Measurements from ENCODE around the gene SLC19A2. TPM values are rescaled to one million over a fixed set of nuclear protein-coding genes. Genes with fewer than 3 reads are reported as not detected.

The SLC19A2 gene
- total RNA-seq, 1 experiment from 2014 or later, result 10.1 TPM

GRCh38 chr1:169494343-169494742 is 8.6 kb upstream of the SLC19A2 start:
- Histone ChIP-seq H3K9ac (ENCODE audit: low read length) (no peak overlapping the region), H3K4me2 (ENCODE audit: low read length) (no peak overlapping the region), H3K9me3 (ENCODE audit: control insufficient read depth in 1 of 2, insufficient read depth in 1 of 2, low read depth in 1 of 2, low read length in 2 of 2) (no peaks in the 10 kb centered on the region), H3K27ac (ENCODE audit: low read depth, low read length) (no peak overlapping the region), H3K79me2 (ENCODE audit: insufficient read depth, low read length) (no peaks in the 10 kb centered on the region), H3K27me3 (ENCODE audit: insufficient read depth, low read length) (no peaks in the 10 kb centered on the region), H2AFZ (ENCODE audit: low read depth, low read length, poor library complexity, severe bottlenecking) (no peak overlapping the region), H3K36me3 (ENCODE audit: control insufficient read depth in 1 of 2, insufficient read depth in 2 of 2, low read length in 2 of 2) (no peaks in the 10 kb centered on the region), H3K9me2 (ENCODE audit: insufficient read depth) (no peaks in the 10 kb centered on the region), H3K4me3 (replicated peaks in 1 of 2; ENCODE audit: low read depth in 1 of 2, low read length in 2 of 2) (no peak overlapping the region), H4K20me1 (ENCODE audit: insufficient read depth) (no peaks in the 10 kb centered on the region), H3K4me1 (ENCODE audit: control insufficient read depth in 1 of 2, insufficient read depth in 2 of 2, low read length in 2 of 2) (no peaks in the 10 kb centered on the region)
- BruUV-seq (replicated peaks), result no TSS peak
- ATAC-seq (no peak), DNase-seq (ENCODE audit: low read depth, low spot score) (no peak)
- intact Hi-C loops (cut with micrococcal nuclease), result no loop called here
- ChIA-PET POLR2A (no interaction called here), RAD21 (ENCODE audit: low non-redundant PET in 1 of 2, low total read pairs in 2 of 2, uncharacterized antibody in 2 of 2, unreplicated experiment in 2 of 2) (no interaction called here), CTCF (no interaction called here)
- no peak for TF ChIP-seq EZH2phosphoT487 (IDR thresholded peaks at IDR 0.05; ENCODE audit: borderline replicate concordance)
- TF ChIP-seq SIN3A (IDR thresholded peaks at IDR 0.05; ENCODE audit: low read depth), result no peak
- TF ChIP-seq ZFX (IDR thresholded peaks at IDR 0.05), result no peak
- TF ChIP-seq CBX3 (IDR thresholded peaks at IDR 0.05; ENCODE audit: low read depth), result no peak
- TF ChIP-seq CEBPB (IDR thresholded peaks at IDR 0.05; ENCODE audit: low read depth), result no peak
- TF ChIP-seq EZH2 (IDR thresholded peaks at IDR 0.05), result no peak
- TF ChIP-seq TCF7L2 (IDR thresholded peaks at IDR 0.05; ENCODE audit: borderline replicate concordance, extremely low read depth, insufficient read depth, insufficient read length), result no peak
- no peak for TF ChIP-seq EGR1 (IDR thresholded peaks at IDR 0.05; ENCODE audit: low read depth)
- no peak for TF ChIP-seq POLR2AphosphoS5 (IDR thresholded peaks at IDR 0.05; ENCODE audit: low read depth, low read length)
- TF ChIP-seq ZBTB33 (IDR thresholded peaks at IDR 0.05; ENCODE audit: extremely low read depth, insufficient replicate concordance, low read length), result no peak
- no peak for TF ChIP-seq SP1 (IDR thresholded peaks at IDR 0.05; ENCODE audit: low read depth)
- no peak for TF ChIP-seq POLR2A (IDR thresholded peaks at IDR 0.05; ENCODE audit: borderline replicate concordance, extremely low read depth, insufficient read depth, insufficient read length)
